AG10803 (cell line): ENCODE data around the gene RPL5.

ENCODE experiments used
- DNase-seq: peaks from one replicate; pipeline ENCODE4 v3.0.0; 2010; ENCODE audit warnings: low read depth
- H3K4me3 ChIP-seq: 2 replicates; pipeline ENCODE4 v1.5.1; 2011; ENCODE audit warnings: mild to moderate bottlenecking, low read length, control low read depth
- TF ChIP-seq, protein P1 (sequence below): conservative IDR thresholded peaks from 2 replicates; pipeline ENCODE4 v1.5.1; 2011; ENCODE audit warnings: mild to moderate bottlenecking, low read length, control low read depth, inconsistent platforms

RPL5 gene

GRCh38 chr1:92881391-92881790, 49.6 kb downstream of the RPL5 start:
- DNase-seq: no peak
- TF ChIP-seq, protein P1, sequence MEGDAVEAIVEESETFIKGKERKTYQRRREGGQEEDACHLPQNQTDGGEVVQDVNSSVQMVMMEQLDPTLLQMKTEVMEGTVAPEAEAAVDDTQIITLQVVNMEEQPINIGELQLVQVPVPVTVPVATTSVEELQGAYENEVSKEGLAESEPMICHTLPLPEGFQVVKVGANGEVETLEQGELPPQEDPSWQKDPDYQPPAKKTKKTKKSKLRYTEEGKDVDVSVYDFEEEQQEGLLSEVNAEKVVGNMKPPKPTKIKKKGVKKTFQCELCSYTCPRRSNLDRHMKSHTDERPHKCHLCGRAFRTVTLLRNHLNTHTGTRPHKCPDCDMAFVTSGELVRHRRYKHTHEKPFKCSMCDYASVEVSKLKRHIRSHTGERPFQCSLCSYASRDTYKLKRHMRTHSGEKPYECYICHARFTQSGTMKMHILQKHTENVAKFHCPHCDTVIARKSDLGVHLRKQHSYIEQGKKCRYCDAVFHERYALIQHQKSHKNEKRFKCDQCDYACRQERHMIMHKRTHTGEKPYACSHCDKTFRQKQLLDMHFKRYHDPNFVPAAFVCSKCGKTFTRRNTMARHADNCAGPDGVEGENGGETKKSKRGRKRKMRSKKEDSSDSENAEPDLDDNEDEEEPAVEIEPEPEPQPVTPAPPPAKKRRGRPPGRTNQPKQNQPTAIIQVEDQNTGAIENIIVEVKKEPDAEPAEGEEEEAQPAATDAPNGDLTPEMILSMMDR: no peak
- no peak overlapping the region for H3K4me3 ChIP-seq

DNA sequence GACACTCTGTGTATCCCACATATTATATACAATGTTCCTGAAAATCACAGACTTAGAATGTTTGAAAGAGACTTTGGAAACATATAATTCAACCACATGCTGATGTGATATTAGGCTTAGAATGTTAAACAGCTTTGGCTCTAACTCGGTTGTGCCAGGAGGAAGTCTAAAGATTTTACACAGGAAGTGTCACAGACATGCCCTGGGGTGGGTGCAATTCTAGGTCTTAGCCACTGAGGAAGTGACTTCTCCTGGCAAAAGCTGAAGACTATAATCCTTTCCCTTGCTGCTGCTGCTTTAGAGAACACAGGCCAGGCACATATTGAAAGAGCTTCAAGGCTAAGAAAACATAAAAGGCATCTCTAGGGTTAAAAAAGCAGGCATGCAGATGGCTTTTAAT, 51.0 kb downstream of the RPL5 start:
- DNase-seq: no peak

DNA sequence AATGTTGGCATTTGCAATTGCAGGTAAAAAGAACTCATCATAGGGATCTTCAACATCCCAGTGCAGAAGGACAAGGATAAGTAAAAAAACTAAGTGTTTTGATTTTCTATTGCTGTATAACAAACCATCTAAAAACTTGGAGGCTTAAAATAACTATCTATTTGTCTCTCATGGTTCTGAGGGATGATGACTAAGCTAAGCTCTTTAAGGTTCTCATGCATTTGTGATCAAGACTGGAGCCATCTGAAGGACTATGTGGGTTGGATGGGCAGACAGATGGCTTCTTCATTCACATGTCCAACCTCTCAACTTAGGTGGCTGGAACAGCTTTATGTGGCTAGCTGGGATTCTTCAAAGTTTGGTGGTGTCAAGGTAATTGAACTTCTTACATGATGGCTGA, 51.5 kb downstream of the RPL5 start:
- no peak overlapping the region for H3K4me3 ChIP-seq
- no peak for DNase-seq
- TF ChIP-seq, protein P1: no peak

More for the DNA sequence above, 51.0 kb downstream of the RPL5 start:
- H3K4me3 ChIP-seq: no peak overlapping the region
- TF ChIP-seq, protein P1: no peak

GRCh38 chr1:92884195-92884594, 52.4 kb downstream of the RPL5 start:
- no peak overlapping the region for H3K4me3 ChIP-seq
- DNase-seq: no peak
- TF ChIP-seq, protein P1: no peak

DNA sequence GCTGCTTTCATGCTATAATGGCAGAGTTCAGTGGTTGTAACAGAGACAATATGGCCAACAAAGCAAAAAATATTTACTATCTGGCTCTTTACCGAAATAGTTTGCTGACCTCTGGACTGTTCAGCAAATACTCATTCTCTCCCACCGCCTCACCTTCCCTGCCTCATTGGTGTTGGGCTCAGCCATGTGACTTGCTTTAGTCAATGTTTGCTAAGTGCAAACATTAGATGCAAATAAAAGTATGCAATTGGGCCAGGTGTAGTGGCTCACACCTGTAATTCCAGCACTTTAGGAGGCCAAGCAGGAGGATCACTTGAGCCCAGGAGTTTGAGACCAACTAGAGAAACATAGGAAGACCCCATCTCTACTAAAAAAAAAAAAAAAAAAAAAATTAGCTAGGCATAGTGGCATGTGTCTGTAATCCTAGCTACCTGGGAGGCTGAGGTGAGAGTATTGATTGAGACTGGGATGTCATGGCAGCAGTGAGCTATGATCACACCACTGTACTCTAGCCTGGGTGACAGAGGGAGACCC, 55.1 kb downstream of the RPL5 start:
- TF ChIP-seq, protein P1: no peak
- no peak overlapping the region for H3K4me3 ChIP-seq
- DNase-seq: no peak

DNA sequence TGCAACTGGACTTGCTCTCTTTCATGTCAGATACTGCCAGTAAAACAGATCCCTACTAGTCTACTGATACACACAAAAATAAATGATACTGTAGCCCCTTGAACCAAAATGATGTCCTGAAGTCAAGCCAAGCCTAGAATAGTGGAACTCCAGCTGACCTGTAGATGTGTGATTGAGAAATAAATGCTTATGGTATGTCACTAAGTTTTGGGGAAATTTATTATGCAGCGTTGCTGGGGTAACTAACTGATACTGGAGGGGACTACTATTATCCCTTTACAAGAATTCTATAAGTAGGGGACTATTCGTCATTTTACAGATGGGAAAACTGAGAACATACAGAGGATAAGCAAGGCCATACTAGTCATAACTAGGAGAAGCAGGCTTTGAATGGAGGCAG, 55.6 kb downstream of the RPL5 start:
- TF ChIP-seq, protein P1: no peak
- no peak overlapping the region for H3K4me3 ChIP-seq
- no peak for DNase-seq
